ENCODE results near the gene KRT85.

GRCh38 chr12:52364061-52364460, 3.2 kb downstream of the KRT85 start:
- no peak for TF ChIP-seq EZH2 (IDR thresholded peaks at IDR 0.05; ENCODE audit: insufficient read depth, poor library complexity, severe bottlenecking)
- no peak for TF ChIP-seq EZH2phosphoT487 (IDR thresholded peaks at IDR 0.05; ENCODE audit: insufficient read depth, low read depth)
